Amniotic stem cell (primary cell): Measurements from ENCODE around the gene SKAP2.
A peak's percentile ranks its signal among the peaks of the same experiment; 100 is the strongest.
"Not testable (repeated sequence)": the region's sequence is repeated elsewhere in the genome, so short reads cannot be mapped to it uniquely, and the experiment has no call there.

ENCODE experiments used
- DNase-seq: peaks from one replicate; lab custom pipeline; 2025; lab: John Stamatoyannopoulos, UW

Gene SKAP2

GRCh38 chr7:26857170-26857505 lies 7.3 kb downstream of the SKAP2 start:
- DNase-seq, result no peak

- DNase-seq, result no peak
Observed at GRCh38 chr7:26856176-26856985, 8.0 kb downstream of the SKAP2 start.

GRCh38 chr7:26854876-26855855 lies 9.2 kb downstream of the SKAP2 start:
- no peak for DNase-seq

GRCh38 chr7:26853788-26854393 lies 10.5 kb downstream of the SKAP2 start:
- peak; percentile 7 for DNase-seq

GRCh38 chr7:26850193-26850651 lies 14.2 kb downstream of the SKAP2 start:
- DNase-seq, result no peak

GRCh38 chr7:26843705-26844104 lies 20.7 kb downstream of the SKAP2 start:
- DNase-seq, result no peak

GRCh38 chr7:26842897-26843296 lies 21.5 kb downstream of the SKAP2 start:
- no peak for DNase-seq

GRCh38 chr7:26841003-26841739 lies 23.2 kb downstream of the SKAP2 start:
- DNase-seq, result no peak

- DNase-seq, result not testable (repeated sequence)
Observed at GRCh38 chr7:26836793-26837192, 27.6 kb downstream of the SKAP2 start.

GRCh38 chr7:26815426-26815825 lies 49.0 kb downstream of the SKAP2 start:
- DNase-seq, result no peak

- no peak for DNase-seq
Observed at GRCh38 chr7:26813432-26813831, 51.0 kb downstream of the SKAP2 start.

- DNase-seq, result no peak
Observed at GRCh38 chr7:26794541-26794940, 69.8 kb downstream of the SKAP2 start.

GRCh38 chr7:26792576-26792975 lies 71.8 kb downstream of the SKAP2 start:
- no peak for DNase-seq

GRCh38 chr7:26792006-26792405 lies 72.4 kb downstream of the SKAP2 start:
- DNase-seq, result no peak

GRCh38 chr7:26789481-26790184 lies 74.8 kb downstream of the SKAP2 start:
- no peak for DNase-seq

- DNase-seq, result no peak
Observed at GRCh38 chr7:26787701-26788100, 76.7 kb downstream of the SKAP2 start.

- DNase-seq, result no peak
Observed at GRCh38 chr7:26784118-26784517, 80.3 kb downstream of the SKAP2 start.

GRCh38 chr7:26782501-26782900 lies 81.9 kb downstream of the SKAP2 start:
- DNase-seq, result no peak

GRCh38 chr7:26779978-26780595 lies 84.3 kb downstream of the SKAP2 start:
- DNase-seq, result no peak

GRCh38 chr7:26777385-26777784 lies 87.0 kb downstream of the SKAP2 start:
- no peak for DNase-seq

- DNase-seq, result no peak
Observed at GRCh38 chr7:26760501-26760900, 103.9 kb downstream of the SKAP2 start.
